ENCODE measurements around the gene TNIP1. TPM values are rescaled to one million over a fixed set of nuclear protein-coding genes. Genes with fewer than 3 reads are reported as not detected.

TNIP1 gene
- total RNA-seq, 1 experiment from 2014 or later: 339 TPM

DNA sequence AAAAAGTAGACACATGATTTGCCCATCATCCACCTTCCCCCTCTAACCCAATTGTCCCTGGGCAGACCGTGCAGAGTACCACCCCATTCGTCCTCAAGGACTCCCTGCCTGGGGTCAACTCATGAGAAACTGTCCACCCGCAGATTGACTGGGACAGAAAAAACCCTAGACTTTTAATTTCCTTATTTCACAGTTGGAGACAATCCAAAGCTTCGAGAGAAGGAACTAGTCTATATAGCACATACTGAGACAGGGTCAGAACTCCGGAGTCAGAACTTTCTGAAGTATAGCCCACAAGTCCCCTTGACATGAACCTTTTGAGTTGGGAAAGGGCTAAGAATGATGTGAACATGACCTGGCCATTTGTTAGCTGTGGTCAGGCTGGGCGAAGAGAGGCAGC, 68.0 kb downstream of the TNIP1 start:
- TF ChIP-seq, protein P1, sequence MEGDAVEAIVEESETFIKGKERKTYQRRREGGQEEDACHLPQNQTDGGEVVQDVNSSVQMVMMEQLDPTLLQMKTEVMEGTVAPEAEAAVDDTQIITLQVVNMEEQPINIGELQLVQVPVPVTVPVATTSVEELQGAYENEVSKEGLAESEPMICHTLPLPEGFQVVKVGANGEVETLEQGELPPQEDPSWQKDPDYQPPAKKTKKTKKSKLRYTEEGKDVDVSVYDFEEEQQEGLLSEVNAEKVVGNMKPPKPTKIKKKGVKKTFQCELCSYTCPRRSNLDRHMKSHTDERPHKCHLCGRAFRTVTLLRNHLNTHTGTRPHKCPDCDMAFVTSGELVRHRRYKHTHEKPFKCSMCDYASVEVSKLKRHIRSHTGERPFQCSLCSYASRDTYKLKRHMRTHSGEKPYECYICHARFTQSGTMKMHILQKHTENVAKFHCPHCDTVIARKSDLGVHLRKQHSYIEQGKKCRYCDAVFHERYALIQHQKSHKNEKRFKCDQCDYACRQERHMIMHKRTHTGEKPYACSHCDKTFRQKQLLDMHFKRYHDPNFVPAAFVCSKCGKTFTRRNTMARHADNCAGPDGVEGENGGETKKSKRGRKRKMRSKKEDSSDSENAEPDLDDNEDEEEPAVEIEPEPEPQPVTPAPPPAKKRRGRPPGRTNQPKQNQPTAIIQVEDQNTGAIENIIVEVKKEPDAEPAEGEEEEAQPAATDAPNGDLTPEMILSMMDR (IDR thresholded peaks at IDR 0.05; ENCODE audit: unreplicated experiment): no peak
- Mint-ChIP-seq H3K36me3 (ENCODE audit: insufficient read depth, unreplicated experiment) (peaks cover 5% of the 10 kb centered on the region), H3K4me1 (ENCODE audit: low read depth, unreplicated experiment) (no peaks in the 10 kb centered on the region), H3K9me3 (ENCODE audit: low read depth, unreplicated experiment) (no peaks in the 10 kb centered on the region), H3K4me3 (ENCODE audit: low read depth, unreplicated experiment) (no peak overlapping the region), H3K27ac (ENCODE audit: unreplicated experiment) (no peak overlapping the region), H3K27me3 (ENCODE audit: unreplicated experiment) (peaks cover 12% of the 10 kb centered on the region)
- CTCF ChIA-PET: no interaction called here
- intact Hi-C loops (cut with micrococcal nuclease; ENCODE audit: unreplicated experiment): no loop called here
- BruUV-seq (replicated peaks): no TSS peak
- DNase-seq: no peak

DNA sequence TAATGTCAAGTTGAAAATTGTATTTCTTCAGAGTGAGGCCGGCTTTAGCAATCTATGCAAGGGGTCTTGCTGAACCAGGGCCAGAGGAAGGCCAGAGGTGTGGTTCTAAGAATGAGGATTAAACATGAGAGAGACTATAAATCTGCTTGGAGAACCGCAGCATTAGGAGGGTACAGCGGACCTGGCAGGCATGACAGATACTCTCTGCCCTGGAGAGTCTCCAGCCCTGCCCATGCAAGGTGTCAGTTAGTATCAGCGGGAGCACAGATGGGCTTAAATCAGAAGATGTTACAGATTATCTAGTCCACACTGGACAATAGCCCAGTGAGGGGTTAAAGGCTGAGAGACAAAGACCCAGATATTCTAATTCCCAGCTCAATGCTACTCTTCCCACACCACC, 71.9 kb downstream of the TNIP1 start:
- no peak for DNase-seq
- Mint-ChIP-seq H3K27ac (ENCODE audit: unreplicated experiment) (no peak overlapping the region), H3K27me3 (ENCODE audit: unreplicated experiment) (peaks cover 12% of the 10 kb centered on the region), H3K4me3 (ENCODE audit: low read depth, unreplicated experiment) (no peak overlapping the region), H3K4me1 (ENCODE audit: low read depth, unreplicated experiment) (no peaks in the 10 kb centered on the region), H3K36me3 (ENCODE audit: insufficient read depth, unreplicated experiment) (no peaks in the 10 kb centered on the region), H3K9me3 (ENCODE audit: low read depth, unreplicated experiment) (no peaks in the 10 kb centered on the region)
- TF ChIP-seq, protein P1 (IDR thresholded peaks at IDR 0.05; ENCODE audit: unreplicated experiment): no peak
- CTCF ChIA-PET: no interaction called here
- intact Hi-C loops (cut with micrococcal nuclease; ENCODE audit: unreplicated experiment): loop anchor here (10.0 kb wide), 1 partner anchor 436 kb away; the partner anchor contains the start of gene SLC36A1
- BruUV-seq (replicated peaks): no TSS peak

DNA sequence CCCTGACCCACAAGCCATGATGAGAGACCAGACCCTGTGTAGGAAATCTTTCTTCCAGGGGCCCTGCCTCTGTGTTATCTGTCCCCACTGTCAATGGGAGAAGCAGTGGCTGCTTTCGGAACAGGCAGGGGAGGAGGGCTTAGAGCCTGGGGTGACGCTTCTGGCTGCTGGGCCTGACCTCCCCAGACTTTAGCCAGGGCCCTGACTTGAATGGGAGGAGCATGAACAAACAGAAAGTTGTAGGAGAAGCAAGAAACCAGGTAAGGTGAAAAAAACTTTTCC, 72.7 kb downstream of the TNIP1 start:
- Mint-ChIP-seq H3K4me3 (ENCODE audit: low read depth, unreplicated experiment) (no peak overlapping the region), H3K27ac (ENCODE audit: unreplicated experiment) (no peak overlapping the region), H3K4me1 (ENCODE audit: low read depth, unreplicated experiment) (no peaks in the 10 kb centered on the region), H3K36me3 (ENCODE audit: insufficient read depth, unreplicated experiment) (no peaks in the 10 kb centered on the region), H3K9me3 (ENCODE audit: low read depth, unreplicated experiment) (no peaks in the 10 kb centered on the region), H3K27me3 (ENCODE audit: unreplicated experiment) (peaks cover 12% of the 10 kb centered on the region)
- BruUV-seq (replicated peaks): no TSS peak
- CTCF ChIA-PET: no interaction called here
- intact Hi-C loops (cut with micrococcal nuclease; ENCODE audit: unreplicated experiment): loop anchor here (10.0 kb wide), 1 partner anchor 437 kb away; the partner anchor contains the start of gene SLC36A1
- TF ChIP-seq, protein P1 (IDR thresholded peaks at IDR 0.05; ENCODE audit: unreplicated experiment): no peak
- DNase-seq: no peak

DNA sequence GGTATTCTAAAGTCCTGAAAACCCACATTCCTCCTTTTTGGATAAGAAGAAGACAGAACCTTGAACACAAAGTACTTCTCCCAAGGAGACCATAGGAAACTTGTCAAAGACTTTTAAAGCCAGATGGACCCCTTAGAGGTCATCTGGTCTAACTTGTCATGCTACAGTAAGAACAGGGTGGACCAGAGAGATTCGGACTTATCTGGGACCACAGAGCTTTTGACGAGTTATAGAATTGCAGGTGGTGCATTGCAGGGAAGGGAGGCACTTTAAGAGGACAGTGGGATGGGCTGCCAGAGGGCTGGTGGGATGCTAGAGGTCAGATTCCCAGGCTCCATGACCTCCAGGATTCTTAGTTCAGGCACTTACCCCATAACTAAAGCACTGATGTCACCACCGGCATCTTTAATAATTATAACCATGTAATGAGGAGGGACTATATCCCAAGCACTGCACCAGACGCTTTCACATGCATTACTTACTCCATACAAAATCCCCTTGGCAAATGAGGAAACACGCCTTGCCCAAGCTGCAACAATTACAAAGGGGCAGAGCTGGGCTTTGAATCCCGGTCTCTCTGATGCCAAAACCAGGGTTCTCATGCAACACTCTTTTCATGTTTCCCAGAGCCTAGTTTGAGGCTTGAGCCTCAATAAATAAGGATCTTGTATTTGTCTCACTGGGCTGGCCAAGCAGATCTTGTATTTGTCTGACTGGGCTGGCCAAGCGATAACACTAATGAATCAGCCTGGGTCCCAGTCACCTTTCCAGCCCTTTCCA, 73.2 kb downstream of the TNIP1 start:
- BruUV-seq (replicated peaks): no TSS peak
- TF ChIP-seq, protein P1 (IDR thresholded peaks at IDR 0.05; ENCODE audit: unreplicated experiment): no peak
- no peak for DNase-seq
- H3K4me3 Mint-ChIP-seq (ENCODE audit: low read depth, unreplicated experiment): no peak overlapping the region
- intact Hi-C loops (cut with micrococcal nuclease; ENCODE audit: unreplicated experiment): loop anchor here (10.0 kb wide), 1 partner anchor 437 kb away; the partner anchor contains the start of gene SLC36A1
- H3K27ac Mint-ChIP-seq (ENCODE audit: unreplicated experiment): no peak overlapping the region
- H3K27me3 Mint-ChIP-seq (ENCODE audit: unreplicated experiment): peaks cover 12% of the 10 kb centered on the region
- no peaks in the 10 kb centered on the region for H3K4me1 Mint-ChIP-seq (ENCODE audit: low read depth, unreplicated experiment)
- no peaks in the 10 kb centered on the region for H3K36me3 Mint-ChIP-seq (ENCODE audit: insufficient read depth, unreplicated experiment)
- CTCF ChIA-PET: no interaction called here
- no peaks in the 10 kb centered on the region for H3K9me3 Mint-ChIP-seq (ENCODE audit: low read depth, unreplicated experiment)

All from Calu3 (cell line).